Stimulated activated CD8-positive, alpha-beta memory T cell treated with anti-CD3 and anti-CD28 coated beads, Interleukin-15, amount 100 ng/mL, for 1 hour (primary cell): Measurements from ENCODE around the gene RBM39.

Experiments
- DNase-seq: peaks from one replicate; pipeline ENCODE4 v3.0.0-alpha.2; 2020; ENCODE audit warnings: low read depth

Gene RBM39

DNA sequence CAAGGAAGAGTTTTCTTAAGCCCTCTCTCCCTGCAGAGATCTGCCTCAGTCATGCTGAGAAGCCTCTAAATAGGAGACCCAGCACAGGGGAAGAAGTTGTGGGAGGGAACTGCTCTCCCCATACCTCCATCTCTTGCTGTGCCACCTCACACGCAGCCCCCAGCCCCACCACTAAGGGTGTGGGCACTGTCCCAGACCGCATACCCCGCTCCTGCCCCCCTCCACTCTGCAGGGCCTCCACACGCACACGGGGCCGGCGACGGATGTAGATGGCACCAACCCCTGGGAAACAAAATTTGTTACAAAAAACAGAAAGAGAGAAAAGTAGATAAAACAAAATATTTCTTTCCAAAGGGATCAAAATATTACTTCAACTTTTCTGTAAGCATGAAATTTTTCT lies 67.1 kb downstream of the RBM39 start:
- DNase-seq = no peak

GRCh38 chr20:35673884-35674283 lies 68.2 kb downstream of the RBM39 start:
- no peak for DNase-seq

DNA sequence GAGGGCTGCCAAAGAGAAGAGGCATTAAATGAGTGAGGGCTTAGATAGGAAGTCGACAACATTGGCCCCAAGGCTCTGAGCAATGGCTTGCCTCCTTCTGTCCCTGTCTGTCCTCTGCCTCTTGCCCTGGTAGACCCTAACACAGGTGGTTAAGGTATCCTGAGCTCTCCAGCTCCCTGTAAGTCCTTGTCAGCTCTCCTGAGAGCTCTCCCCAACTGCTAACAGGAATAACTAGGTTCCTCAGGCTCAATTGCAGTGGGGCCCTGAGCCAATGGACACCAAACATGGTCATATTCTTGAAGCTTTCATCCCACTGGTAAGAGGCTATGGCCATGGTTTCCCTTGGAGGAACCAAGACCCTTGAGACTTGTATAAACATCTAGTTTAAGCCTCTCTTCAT lies 72.4 kb downstream of the RBM39 start:
- DNase-seq = no peak

- no peak for DNase-seq
Observed at GRCh38 chr20:35669221-35669620, 72.8 kb downstream of the RBM39 start.

- DNase-seq = no peak
Observed at GRCh38 chr20:35665949-35666288, 76.1 kb downstream of the RBM39 start.

- peak; percentile 83 for DNase-seq
Observed at GRCh38 chr20:35664466-35665206, 77.4 kb downstream of the RBM39 start, which contains the start of the genes CPNE1 and RBM12. Gene CPNE1, minus strand, starts transcription at chr20:35664900. Its CDS starts 31,977 bp downstream, at chr20:35632923. Gene RBM12, minus strand, starts transcription at chr20:35664900. Its CDS starts 9,578 bp downstream, at chr20:35655322.

DNA sequence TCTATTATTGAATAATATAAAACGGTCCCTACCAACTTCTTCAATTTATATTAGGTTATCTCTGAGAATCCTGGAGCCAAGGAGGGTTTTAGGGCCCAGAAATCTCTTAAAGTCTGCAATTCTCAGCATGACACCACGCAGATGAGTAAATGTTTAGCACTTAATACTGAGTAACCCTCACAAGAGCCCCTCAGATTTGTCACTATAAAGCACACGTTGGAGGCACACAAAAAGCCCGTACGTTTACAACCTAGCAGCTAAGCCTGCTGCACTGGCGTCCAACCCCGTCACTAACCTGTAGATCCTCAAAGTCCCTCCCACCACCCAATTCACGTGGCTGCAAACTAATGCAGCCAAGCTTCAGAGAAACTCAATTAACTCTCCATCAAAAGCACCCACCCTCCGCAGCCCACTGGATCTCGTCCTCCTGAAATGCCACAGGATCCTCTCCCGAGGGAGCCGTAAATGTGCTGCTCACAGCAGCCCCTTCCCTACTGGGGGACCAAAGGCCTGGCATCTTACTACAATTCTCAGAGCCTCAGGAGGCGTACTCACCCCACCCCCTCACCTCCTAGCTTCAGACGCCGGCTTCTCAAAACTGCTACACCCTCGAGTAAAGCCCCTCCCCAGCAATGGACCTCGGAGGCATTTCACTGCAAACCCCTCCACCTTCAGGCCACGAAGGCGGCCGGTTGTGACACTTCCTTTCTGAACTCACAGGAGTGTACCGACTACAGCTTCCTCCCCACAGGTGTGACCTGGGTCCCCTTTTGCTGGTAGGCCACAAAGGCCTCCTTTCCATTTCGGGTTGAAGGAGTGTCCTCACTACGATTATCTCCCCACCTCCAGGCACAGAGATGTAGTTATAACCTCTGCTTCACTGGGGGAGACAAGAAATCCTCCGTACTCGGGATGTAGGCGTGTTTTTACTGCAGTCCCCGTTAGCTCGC lies 78.3 kb downstream of the RBM39 start:
- DNase-seq = peak; percentile 30

- DNase-seq = no peak
Observed at GRCh38 chr20:35662551-35662950, 79.5 kb downstream of the RBM39 start.

- no peak for DNase-seq
Observed at GRCh38 chr20:35661908-35662307, 80.2 kb downstream of the RBM39 start.

- no peak for DNase-seq
Observed at GRCh38 chr20:35661053-35661452, 81.0 kb downstream of the RBM39 start.

- no peak for DNase-seq
Observed at GRCh38 chr20:35660122-35660937, 81.7 kb downstream of the RBM39 start.

DNA sequence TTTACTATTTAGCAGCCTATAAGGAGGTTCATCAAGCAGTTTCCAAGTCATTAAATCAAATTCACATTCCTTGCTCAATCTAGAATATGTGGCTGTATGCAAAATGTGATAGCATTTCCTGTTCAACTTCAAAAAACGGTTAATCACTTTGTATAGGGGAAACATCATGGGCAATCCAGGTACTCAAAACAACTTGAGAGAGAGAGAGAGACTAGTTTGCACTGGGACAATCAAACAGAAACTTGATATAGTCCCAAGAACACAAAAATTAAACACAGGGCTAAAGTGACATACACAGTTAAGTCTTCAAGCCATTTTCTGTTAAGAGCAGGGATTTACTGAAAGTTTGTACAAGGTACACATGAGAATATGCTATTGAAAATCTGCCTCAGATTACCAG lies 84.8 kb downstream of the RBM39 start:
- no peak for DNase-seq

GRCh38 chr20:35654415-35654814 lies 87.6 kb downstream of the RBM39 start:
- no peak for DNase-seq

GRCh38 chr20:35653893-35654292 lies 88.2 kb downstream of the RBM39 start:
- DNase-seq = no peak
